ENCODE data around the gene DHCR7.

DHCR7 gene

DNA sequence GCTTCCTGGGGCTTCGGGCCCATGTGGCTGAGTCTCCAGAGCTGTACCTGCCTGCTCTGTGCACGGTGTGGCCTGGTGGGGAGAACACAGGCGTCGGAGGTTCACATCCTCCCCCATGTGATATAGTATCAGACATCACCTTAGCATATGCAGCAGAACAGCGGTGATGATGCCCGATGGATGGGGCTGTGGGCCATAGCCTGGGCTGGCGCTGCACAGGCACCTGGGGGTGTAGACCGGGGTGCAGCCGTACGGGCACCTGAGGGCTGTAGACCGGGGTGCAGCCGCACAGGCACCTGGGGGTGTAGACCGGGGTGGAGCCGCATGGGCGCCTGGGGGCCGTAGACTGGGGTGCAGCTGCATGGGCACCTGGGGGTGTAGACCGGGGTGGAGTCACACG lies 34.0 kb upstream of the DHCR7 start:
- Histone ChIP-seq H3K4me1 (ENCODE audit: control insufficient read depth in 1 of 2, insufficient read depth in 2 of 2, low read length in 2 of 2) (peaks cover 16 to 18% of the 10 kb centered on the region in 2 experiments), H4K12ac (ENCODE audit: low read depth, low read length) (no peak overlapping the region), H3K23ac (ENCODE audit: low read length) (no peak overlapping the region), H3K14ac (ENCODE audit: low read length) (peak overlapping the region; percentile 8), H3K27me3 (ENCODE audit: insufficient read depth, low read length) (no peaks in the 10 kb centered on the region), H4K8ac (ENCODE audit: low read depth, low read length) (no peak overlapping the region), H3K4ac (ENCODE audit: low read depth, low read length) (no peak overlapping the region), H3K9ac (ENCODE audit: low read length) (no peak overlapping the region), H3K79me1 (ENCODE audit: low read length) (peaks cover 11% of the 10 kb centered on the region), H3K4me2 (ENCODE audit: low read length) (no peak overlapping the region), H3K9me3 (ENCODE audit: insufficient read depth, low read depth, low read length) (peaks cover 11% of the 10 kb centered on the region), H3K4me3 (ENCODE audit: low read depth, low read length) (no peak overlapping the region), H2BK12ac (ENCODE audit: low read length) (peak overlapping the region; percentile 7), H3K36me3 (ENCODE audit: control insufficient read depth in 1 of 2, insufficient read depth in 2 of 2, low read length in 2 of 2) (peaks cover 54 to 78% of the 10 kb centered on the region in 2 experiments), H3K79me2 (ENCODE audit: control insufficient read depth, insufficient read depth, low read length, poor library complexity) (no peaks in the 10 kb centered on the region), H3K27ac (ENCODE audit: low read depth, low read length) (no peak overlapping the region), H4K91ac (ENCODE audit: low read depth, low read length) (peak overlapping the region; percentile 49), H2AFZ (ENCODE audit: insufficient read depth, low read length, poor library complexity) (no peak overlapping the region), H2BK120ac (ENCODE audit: insufficient read depth, low read length, poor library complexity) (peak overlapping the region; percentile 15), H3K18ac (ENCODE audit: low read length) (peak overlapping the region; percentile 44), H2BK5ac (ENCODE audit: low read depth, low read length, poor library complexity) (no peak overlapping the region), H2AK5ac (ENCODE audit: low read length) (no peak overlapping the region)
- no CpG with 5 or more reads among the region's 18 CpGs for WGBS (ENCODE audit: extremely low coverage, insufficient coverage, insufficient read length)
- no peak for DNase-seq

DNA sequence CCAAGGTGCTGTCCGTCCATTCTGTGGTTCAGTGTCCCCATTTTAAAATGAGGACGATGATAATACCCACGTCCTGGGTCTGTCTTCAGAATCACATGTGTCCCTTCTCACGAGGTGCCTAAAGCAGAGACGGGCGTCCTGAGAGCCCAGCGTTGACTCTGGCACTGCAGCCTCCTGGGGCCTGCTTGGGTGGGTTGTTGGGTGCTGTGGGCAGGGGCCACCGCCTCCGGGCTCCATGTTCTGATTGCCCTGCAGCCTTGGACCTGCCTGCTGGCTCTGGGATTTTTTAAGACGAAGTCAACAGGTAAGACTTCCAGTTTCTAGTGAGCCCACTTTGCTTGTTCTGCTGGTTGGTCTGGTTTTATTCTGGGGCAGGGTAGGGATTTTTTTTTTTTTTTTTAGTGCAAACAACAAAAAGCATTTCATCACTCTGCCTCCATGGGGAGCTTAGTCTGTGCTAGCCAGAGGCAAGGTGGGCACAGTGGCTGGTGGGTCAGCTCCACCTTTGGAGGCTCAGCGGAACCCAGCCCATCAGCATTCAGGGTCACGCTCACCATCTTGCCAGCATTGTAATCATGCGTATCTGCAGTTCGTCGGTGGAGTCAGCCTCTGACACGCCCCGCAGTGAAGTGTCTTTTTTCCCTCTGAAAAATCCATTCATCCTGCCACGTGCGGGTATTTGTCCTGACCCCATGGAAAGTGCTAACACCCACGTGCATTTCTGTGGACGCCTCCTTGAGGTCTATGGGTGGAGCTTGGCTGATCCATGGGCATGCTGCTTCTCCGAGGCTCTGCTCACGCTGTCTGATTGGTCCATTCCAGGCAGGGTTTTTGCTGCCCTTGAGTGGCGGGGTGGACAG lies 33.1 kb upstream of the DHCR7 start:
- no CpG with 5 or more reads among the region's 24 CpGs for WGBS (ENCODE audit: extremely low coverage, insufficient coverage, insufficient read length)
- Histone ChIP-seq H3K4me1 (ENCODE audit: control insufficient read depth in 1 of 2, insufficient read depth in 2 of 2, low read length in 2 of 2) (peaks cover 16 to 18% of the 10 kb centered on the region in 2 experiments), H3K79me2 (ENCODE audit: control insufficient read depth, insufficient read depth, low read length, poor library complexity) (no peaks in the 10 kb centered on the region), H2AFZ (ENCODE audit: insufficient read depth, low read length, poor library complexity) (no peak overlapping the region), H3K4ac (ENCODE audit: low read depth, low read length) (no peak overlapping the region), H3K4me3 (ENCODE audit: low read depth, low read length) (no peak overlapping the region), H3K18ac (ENCODE audit: low read length) (peak overlapping the region; percentile 50), H2BK120ac (ENCODE audit: insufficient read depth, low read length, poor library complexity) (peak overlapping the region; percentile 50), H4K8ac (ENCODE audit: low read depth, low read length) (peak overlapping the region; percentile 54), H3K79me1 (ENCODE audit: low read length) (peaks cover 11% of the 10 kb centered on the region), H3K14ac (ENCODE audit: low read length) (peak overlapping the region; percentile 57), H3K27me3 (ENCODE audit: insufficient read depth, low read length) (no peaks in the 10 kb centered on the region), H3K9me3 (ENCODE audit: insufficient read depth, low read depth, low read length) (peaks cover 11% of the 10 kb centered on the region), H3K36me3 (ENCODE audit: control insufficient read depth in 1 of 2, insufficient read depth in 2 of 2, low read length in 2 of 2) (peaks cover 63 to 85% of the 10 kb centered on the region in 2 experiments), H4K91ac (ENCODE audit: low read depth, low read length) (peak overlapping the region; percentile 63), H4K12ac (ENCODE audit: low read depth, low read length) (peak overlapping the region; percentile 13), H3K9ac (ENCODE audit: low read length) (no peak overlapping the region), H3K4me2 (ENCODE audit: low read length) (peak overlapping the region; percentile 51), H2AK5ac (ENCODE audit: low read length) (peak overlapping the region; percentile 59), H2BK12ac (ENCODE audit: low read length) (peak overlapping the region; percentile 75), H2BK5ac (ENCODE audit: low read depth, low read length, poor library complexity) (peak overlapping the region; percentile 52), H3K23ac (ENCODE audit: low read length) (no peak overlapping the region), H3K27ac (ENCODE audit: low read depth, low read length) (peak overlapping the region; percentile 83)
- peak; percentile 85 to 94 for DNase-seq

DNA sequence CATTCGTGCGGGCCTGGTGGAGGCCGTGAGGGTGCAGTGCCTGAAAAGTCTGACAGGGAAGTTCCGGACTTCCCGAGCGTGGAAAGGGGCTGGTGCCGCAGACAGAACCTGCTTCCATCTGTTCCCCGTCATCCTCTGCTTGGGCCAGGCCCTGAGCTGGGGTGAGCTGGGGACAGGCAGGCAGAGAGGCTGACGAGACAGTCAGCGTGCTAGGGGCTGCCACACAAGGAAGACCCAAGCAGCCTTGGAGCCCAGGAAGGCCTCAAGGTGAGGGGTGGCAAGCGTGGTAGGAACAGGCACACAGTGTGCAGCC lies 30.3 kb upstream of the DHCR7 start:
- Histone ChIP-seq H2BK120ac (ENCODE audit: insufficient read depth, low read length, poor library complexity) (no peak overlapping the region), H4K12ac (ENCODE audit: low read depth, low read length) (no peak overlapping the region), H2BK5ac (ENCODE audit: low read depth, low read length, poor library complexity) (no peak overlapping the region), H3K18ac (ENCODE audit: low read length) (no peak overlapping the region), H2AFZ (ENCODE audit: insufficient read depth, low read length, poor library complexity) (no peak overlapping the region), H3K23ac (ENCODE audit: low read length) (no peak overlapping the region), H3K4ac (ENCODE audit: low read depth, low read length) (no peak overlapping the region), H3K9me3 (ENCODE audit: insufficient read depth, low read depth, low read length) (peaks cover 9% of the 10 kb centered on the region), H2BK12ac (ENCODE audit: low read length) (no peak overlapping the region), H3K79me1 (ENCODE audit: low read length) (peaks cover 11% of the 10 kb centered on the region), H3K14ac (ENCODE audit: low read length) (no peak overlapping the region), H3K79me2 (ENCODE audit: control insufficient read depth, insufficient read depth, low read length, poor library complexity) (no peaks in the 10 kb centered on the region), H3K27me3 (ENCODE audit: insufficient read depth, low read length) (no peaks in the 10 kb centered on the region), H3K4me1 (ENCODE audit: control insufficient read depth in 1 of 2, insufficient read depth in 2 of 2, low read length in 2 of 2) (peaks cover 16 to 18% of the 10 kb centered on the region in 2 experiments), H4K91ac (ENCODE audit: low read depth, low read length) (no peak overlapping the region), H3K9ac (ENCODE audit: low read length) (no peak overlapping the region), H3K27ac (ENCODE audit: low read depth, low read length) (no peak overlapping the region), H3K36me3 (ENCODE audit: control insufficient read depth in 1 of 2, insufficient read depth in 2 of 2, low read length in 2 of 2) (peaks cover 68 to 82% of the 10 kb centered on the region in 2 experiments), H3K4me2 (ENCODE audit: low read length) (no peak overlapping the region), H3K4me3 (ENCODE audit: low read depth, low read length) (no peak overlapping the region), H2AK5ac (ENCODE audit: low read length) (peak overlapping the region; percentile 12), H4K8ac (ENCODE audit: low read depth, low read length) (no peak overlapping the region)
- DNase-seq = no peak
- no CpG with 5 or more reads among the region's 11 CpGs for WGBS (ENCODE audit: extremely low coverage, insufficient coverage, insufficient read length)

DNA sequence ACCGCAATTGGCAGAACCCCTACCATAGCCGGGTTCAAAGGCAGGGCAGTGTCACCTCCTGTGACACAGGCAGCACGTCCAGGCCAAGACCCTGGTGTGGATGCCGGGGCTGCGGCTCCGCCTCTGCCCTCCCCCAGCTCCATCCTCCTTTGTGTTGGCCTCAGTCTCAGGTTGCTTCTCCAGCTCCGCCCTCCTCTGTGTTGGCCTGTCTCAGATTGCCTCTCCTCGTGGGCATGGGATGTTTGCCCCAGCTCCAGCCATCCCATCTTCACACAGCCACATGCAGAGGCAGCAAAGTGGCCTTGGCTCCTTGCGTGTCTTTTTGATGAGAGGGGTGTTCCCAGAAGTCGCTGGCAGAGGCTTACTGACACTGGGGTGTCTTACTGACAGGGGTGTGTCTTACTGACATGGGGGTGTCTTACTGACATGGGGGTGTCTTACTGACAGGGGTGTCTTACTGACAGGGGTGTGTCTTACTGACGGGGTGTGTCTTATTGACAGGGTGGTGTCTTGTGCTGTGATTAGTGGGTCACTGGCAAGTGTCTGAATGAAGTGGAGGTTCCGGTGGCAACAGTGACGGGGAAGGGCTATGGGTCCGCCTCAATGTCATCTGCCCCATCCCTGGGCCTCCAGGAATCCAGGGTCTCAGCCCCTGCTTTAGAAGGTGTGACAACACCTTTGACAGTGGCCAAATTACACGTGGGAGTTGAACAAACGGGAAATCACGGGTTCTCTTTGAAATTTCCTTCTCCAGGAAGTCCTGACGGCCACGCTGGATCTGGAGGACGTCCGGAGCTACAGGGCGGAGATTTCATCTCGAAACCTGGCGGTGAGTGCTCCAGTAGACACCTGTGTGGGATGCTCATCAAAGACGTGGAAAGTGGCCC lies 29.7 kb upstream of the DHCR7 start:
- no peak overlapping the region for H4K8ac ChIP-seq (ENCODE audit: low read depth, low read length)
- no CpG with 5 or more reads among the region's 25 CpGs for WGBS (ENCODE audit: extremely low coverage, insufficient coverage, insufficient read length)
- H2BK120ac ChIP-seq (ENCODE audit: insufficient read depth, low read length, poor library complexity) = no peak overlapping the region
- no peak overlapping the region for H3K9ac ChIP-seq (ENCODE audit: low read length)
- no peak overlapping the region for H2BK5ac ChIP-seq (ENCODE audit: low read depth, low read length, poor library complexity)
- H3K18ac ChIP-seq (ENCODE audit: low read length) = no peak overlapping the region
- no peaks in the 10 kb centered on the region for H3K27me3 ChIP-seq (ENCODE audit: insufficient read depth, low read length)
- DNase-seq = no peak
- H3K36me3 ChIP-seq (ENCODE audit: control insufficient read depth in 1 of 2, insufficient read depth in 2 of 2, low read length in 2 of 2) = peaks cover 68 to 82% of the 10 kb centered on the region in 2 experiments
- H4K91ac ChIP-seq (ENCODE audit: low read depth, low read length) = no peak overlapping the region
- H2AK5ac ChIP-seq (ENCODE audit: low read length) = no peak overlapping the region
- peaks cover 16 to 18% of the 10 kb centered on the region in 2 experiments for H3K4me1 ChIP-seq (ENCODE audit: control insufficient read depth in 1 of 2, insufficient read depth in 2 of 2, low read length in 2 of 2)
- peaks cover 11% of the 10 kb centered on the region for H3K79me1 ChIP-seq (ENCODE audit: low read length)
- peaks cover 9% of the 10 kb centered on the region for H3K9me3 ChIP-seq (ENCODE audit: insufficient read depth, low read depth, low read length)
- no peak overlapping the region for H4K12ac ChIP-seq (ENCODE audit: low read depth, low read length)
- no peak overlapping the region for H2AFZ ChIP-seq (ENCODE audit: insufficient read depth, low read length, poor library complexity)
- no peak overlapping the region for H3K4me3 ChIP-seq (ENCODE audit: low read depth, low read length)
- H3K4me2 ChIP-seq (ENCODE audit: low read length) = no peak overlapping the region
- H3K4ac ChIP-seq (ENCODE audit: low read depth, low read length) = no peak overlapping the region
- H3K79me2 ChIP-seq (ENCODE audit: control insufficient read depth, insufficient read depth, low read length, poor library complexity) = no peaks in the 10 kb centered on the region
- no peak overlapping the region for H3K27ac ChIP-seq (ENCODE audit: low read depth, low read length)
- no peak overlapping the region for H3K14ac ChIP-seq (ENCODE audit: low read length)
- no peak overlapping the region for H2BK12ac ChIP-seq (ENCODE audit: low read length)
- H3K23ac ChIP-seq (ENCODE audit: low read length) = no peak overlapping the region
